Measurements from ENCODE around the gene KISS1R. TPM values are rescaled to one million over a fixed set of nuclear protein-coding genes. Genes with fewer than 3 reads are reported as not detected.

KISS1R gene
- total and polyA plus RNA-seq, 12 donors, result 0.25 to 0.44 TPM; not detected in 10

GRCh38 chr19:964761-965694, 47.9 kb downstream of the KISS1R start:
- WGBS, 4 donors, result 95 to 98% (median 97%) methylated on average over 13 to 19 of the region's 19 CpGs
- TF ChIP-seq POLR2A (IDR thresholded peaks at IDR 0.05) (no peak), CTCF (IDR thresholded peaks at IDR 0.05) (no peak)
- Histone ChIP-seq H3K36me3 (replicated peaks in 1 of 2) (peaks cover 0 to 29% of the 10 kb centered on the region in 2 donors), H3K27ac (no peak overlapping the region), H3K27me3 (no peaks in the 10 kb centered on the region), H3K9me3 (replicated peaks in 1 of 3) (no peaks in the 10 kb centered on the region), H3K4me3 (no peak overlapping the region), H3K4me1 (replicated peaks in 1 of 2) (no peaks in the 10 kb centered on the region)
- intact Hi-C loops (cut with DNase I), result no loop called here
- DNase-seq, result no peak

- Histone ChIP-seq H3K4me3 (no peak overlapping the region), H3K4me1 (replicated peaks in 1 of 2) (no peaks in the 10 kb centered on the region), H3K27me3 (no peaks in the 10 kb centered on the region), H3K36me3 (replicated peaks in 1 of 2) (peaks cover 0 to 42% of the 10 kb centered on the region in 2 donors), H3K27ac (no peak overlapping the region), H3K9me3 (replicated peaks in 1 of 3) (no peaks in the 10 kb centered on the region)
- intact Hi-C loops (cut with DNase I), result no loop called here
- no peak for DNase-seq
- 82 to 96% (median 92%) methylated on average over 16 to 17 of the region's 17 CpGs for WGBS, 4 donors
- TF ChIP-seq POLR2A (IDR thresholded peaks at IDR 0.05) (no peak), CTCF (IDR thresholded peaks at IDR 0.05) (no peak)
Observed at GRCh38 chr19:966485-967088, 49.5 kb downstream of the KISS1R start.

Small RNAs within 50 kb of the gene (small RNA-seq; reads per million reads assigned to genes)
- 0 reads per million in 2 donors for gene RNU6-9

Other genes with a start within 250 kb of the KISS1R start
- gene FSTL3, start 240.9 kb upstream of the KISS1R start, total RNA-seq, result 100 to 1,000 TPM in 7 of 9 donors, 10 to 100 TPM in 2; 87.4 to 464 (median 163) TPM
- 100 to 1,000 TPM; 119 to 405 (median 225) TPM for gene FSTL3, start 240.9 kb upstream of the KISS1R start, polyA plus RNA-seq
- gene PRSS57, start 221.9 kb upstream of the KISS1R start, total RNA-seq, result under 1 TPM in 2 of 9 donors, not detected in 7; 0.22 to 0.51 TPM
- gene PRSS57, start 221.9 kb upstream of the KISS1R start, polyA plus RNA-seq, result under 1 TPM in 1 of 3 donors, not detected in 2; 0.13 TPM
- 10 to 100 TPM in 8 of 9 donors, 1 to 10 TPM in 1; 8.4 to 63.3 (median 50.6) TPM for gene PALM, start 208.4 kb upstream of the KISS1R start, total RNA-seq
- 10 to 100 TPM in 2 of 3 donors, 1 to 10 TPM in 1; 3.9 to 72.2 (median 49.7) TPM for gene PALM, start 208.4 kb upstream of the KISS1R start, polyA plus RNA-seq
- gene MISP, start 166.2 kb upstream of the KISS1R start, total RNA-seq, result under 1 TPM in 4 of 9 donors, not detected in 5; 0.06 to 0.43 (median 0.15) TPM
- gene MISP, start 166.2 kb upstream of the KISS1R start, polyA plus RNA-seq, result under 1 TPM in 2 of 3 donors, not detected in 1; 0.08 to 0.10 TPM
- gene PTBP1, start 119.9 kb upstream of the KISS1R start, total RNA-seq, result 100 to 1,000 TPM in 8 of 9 donors, 10 to 100 TPM in 1; 64.6 to 236 (median 162) TPM
- gene PTBP1, start 119.9 kb upstream of the KISS1R start, polyA plus RNA-seq, result 100 to 1,000 TPM; 108 to 146 (median 128) TPM
- gene PLPPR3, start 95.4 kb upstream of the KISS1R start, total RNA-seq, result 1 to 10 TPM in 1 of 9 donors, under 1 TPM in 2, not detected in 6; 0.14 to 1.7 (median 0.32) TPM
- under 1 TPM in 2 of 3 donors, not detected in 1; 0.08 to 0.10 TPM for gene PLPPR3, start 95.4 kb upstream of the KISS1R start, polyA plus RNA-seq
- under 1 TPM in 5 of 9 donors, not detected in 4; 0.11 to 0.87 (median 0.28) TPM for gene AZU1, start 89.5 kb upstream of the KISS1R start, total RNA-seq
- 1 to 10 TPM in 1 of 3 donors, under 1 TPM in 1, not detected in 1; 0.30 to 1.1 TPM for gene AZU1, start 89.5 kb upstream of the KISS1R start, polyA plus RNA-seq
- under 1 TPM in 2 of 9 donors, not detected in 7; 0.32 to 0.33 TPM for gene PRTN3, start 76.3 kb upstream of the KISS1R start, total RNA-seq
- gene PRTN3, start 76.3 kb upstream of the KISS1R start, polyA plus RNA-seq, result under 1 TPM in 2 of 3 donors, not detected in 1; 0.20 to 0.40 TPM
- 1 to 10 TPM in 2 of 9 donors, under 1 TPM in 2, not detected in 5; 0.48 to 2.2 (median 1.1) TPM for gene ELANE, start 65.0 kb upstream of the KISS1R start, total RNA-seq
- 1 to 10 TPM in 2 of 3 donors, not detected in 1; 3.3 to 3.4 TPM for gene ELANE, start 65.0 kb upstream of the KISS1R start, polyA plus RNA-seq
- gene CFD, start 57.7 kb upstream of the KISS1R start, total RNA-seq, result 100 to 1,000 TPM in 3 of 9 donors, 10 to 100 TPM in 5, 1 to 10 TPM in 1; 1.2 to 176 (median 62.4) TPM
- 100 to 1,000 TPM in 1 of 3 donors, 10 to 100 TPM in 1, under 1 TPM in 1; 0.92 to 466 (median 47.8) TPM for gene CFD, start 57.7 kb upstream of the KISS1R start, polyA plus RNA-seq
- gene MED16, start 24.1 kb upstream of the KISS1R start, total RNA-seq, result 100 to 1,000 TPM in 1 of 9 donors, 10 to 100 TPM in 8; 11.9 to 101 (median 61.2) TPM
- gene MED16, start 24.1 kb upstream of the KISS1R start, polyA plus RNA-seq, result 100 to 1,000 TPM in 2 of 3 donors, 1 to 10 TPM in 1; 5.3 to 139 (median 127) TPM
- gene RNU6-9, start 23.8 kb upstream of the KISS1R start, total RNA-seq, result not detected
- not detected for gene RNU6-9, start 23.8 kb upstream of the KISS1R start, polyA plus RNA-seq
- gene R3HDM4, start 4.1 kb upstream of the KISS1R start, total RNA-seq, result 10 to 100 TPM in 8 of 9 donors, 1 to 10 TPM in 1; 8.9 to 40.5 (median 29.0) TPM
- gene R3HDM4, start 4.1 kb upstream of the KISS1R start, polyA plus RNA-seq, result 10 to 100 TPM; 19.8 to 59.5 (median 57.7) TPM
- 10 to 100 TPM in 1 of 9 donors, 1 to 10 TPM in 8; 4.2 to 10.2 (median 8.0) TPM for gene ARID3A, start 8.7 kb downstream of the KISS1R start, total RNA-seq
- 1 to 10 TPM; 1.6 to 6.7 (median 2.1) TPM for gene ARID3A, start 8.7 kb downstream of the KISS1R start, polyA plus RNA-seq
- gene WDR18, start 67.0 kb downstream of the KISS1R start, total RNA-seq, result 10 to 100 TPM; 24.2 to 78.7 (median 52.1) TPM
- gene WDR18, start 67.0 kb downstream of the KISS1R start, polyA plus RNA-seq, result 100 to 1,000 TPM in 1 of 3 donors, 10 to 100 TPM in 1, 1 to 10 TPM in 1; 5.4 to 140 (median 98.6) TPM
- gene GRIN3B, start 83.1 kb downstream of the KISS1R start, total RNA-seq, result under 1 TPM in 3 of 9 donors, not detected in 6; 0.08 to 0.18 (median 0.14) TPM
- under 1 TPM in 1 of 3 donors, not detected in 2; 0.24 TPM for gene GRIN3B, start 83.1 kb downstream of the KISS1R start, polyA plus RNA-seq
- gene TMEM259, start 103.8 kb downstream of the KISS1R start, total RNA-seq, result 100 to 1,000 TPM in 8 of 9 donors, 10 to 100 TPM in 1; 94.1 to 308 (median 182) TPM
- gene TMEM259, start 103.8 kb downstream of the KISS1R start, polyA plus RNA-seq, result 100 to 1,000 TPM in 2 of 3 donors, 10 to 100 TPM in 1; 79.4 to 743 (median 370) TPM
- gene RNU6-2, start 104.2 kb downstream of the KISS1R start, total RNA-seq, result not detected
- not detected for gene RNU6-2, start 104.2 kb downstream of the KISS1R start, polyA plus RNA-seq
- gene CNN2, start 109.3 kb downstream of the KISS1R start, total RNA-seq, result 10 to 100 TPM in 8 of 9 donors, 1 to 10 TPM in 1; 6.9 to 64.9 (median 42.3) TPM
- 10 to 100 TPM; 11.2 to 60.8 (median 52.5) TPM for gene CNN2, start 109.3 kb downstream of the KISS1R start, polyA plus RNA-seq
- 10 to 100 TPM in 7 of 9 donors, 1 to 10 TPM in 2; 4.0 to 23.2 (median 17.5) TPM for gene ABCA7, start 122.8 kb downstream of the KISS1R start, total RNA-seq
- 100 to 1,000 TPM in 1 of 3 donors, 10 to 100 TPM in 1, 1 to 10 TPM in 1; 2.1 to 109 (median 28.7) TPM for gene ABCA7, start 122.8 kb downstream of the KISS1R start, polyA plus RNA-seq
- gene ARHGAP45, start 149.8 kb downstream of the KISS1R start, total RNA-seq, result 10 to 100 TPM in 8 of 9 donors, 1 to 10 TPM in 1; 4.9 to 74.3 (median 31.5) TPM
- 10 to 100 TPM in 2 of 3 donors, 1 to 10 TPM in 1; 1.6 to 75.4 (median 30.2) TPM for gene ARHGAP45, start 149.8 kb downstream of the KISS1R start, polyA plus RNA-seq
- 100 to 1,000 TPM in 7 of 9 donors, 10 to 100 TPM in 2; 84.1 to 231 (median 164) TPM for gene POLR2E, start 178.0 kb downstream of the KISS1R start, total RNA-seq
- gene POLR2E, start 178.0 kb downstream of the KISS1R start, polyA plus RNA-seq, result 100 to 1,000 TPM in 2 of 3 donors, 10 to 100 TPM in 1; 74.7 to 132 (median 109) TPM
- gene GPX4, start 186.7 kb downstream of the KISS1R start, total RNA-seq, result 1,000 to 10,000 TPM in 1 of 9 donors, 100 to 1,000 TPM in 8; 332 to 1,424 (median 653) TPM
- 1,000 to 10,000 TPM in 2 of 3 donors, 100 to 1,000 TPM in 1; 420 to 1,267 (median 1,035) TPM for gene GPX4, start 186.7 kb downstream of the KISS1R start, polyA plus RNA-seq

All from adrenal gland (tissue), 12 donors.